M059J (cell line): ENCODE data around the gene PPIP5K2. TPM values are rescaled to one million over a fixed set of nuclear protein-coding genes. Genes with fewer than 3 reads are reported as not detected.
A peak's percentile ranks its signal among the peaks of the same experiment; 100 is the strongest.

Source experiments
- DNase-seq: peaks from one replicate; pipeline ENCODE4 v3.0.0-alpha.2; 2012; ENCODE audit warnings: low read depth
- total RNA-seq: library from RNA; depleted of rRNA; stranded (reverse); fragments of >200 nt; shearing (Covaris generic); gene quantifications from 2 replicates; pipeline ENCODE4 v1.2.3, GENCODE V29; 2014; rRNA removed

Gene PPIP5K2
- total RNA-seq, 1 experiment from 2014 or later = 22.4 TPM

GRCh38 chr5:103245761-103246160, 125.7 kb downstream of the PPIP5K2 start:
- no peak for DNase-seq

GRCh38 chr5:103247118-103247517, 127.0 kb downstream of the PPIP5K2 start:
- DNase-seq = no peak

- DNase-seq = no peak
Observed at GRCh38 chr5:103249068-103249467, 129.0 kb downstream of the PPIP5K2 start.

- DNase-seq = no peak
Observed at GRCh38 chr5:103254921-103255320, 134.8 kb downstream of the PPIP5K2 start.

GRCh38 chr5:103255691-103256090, 135.6 kb downstream of the PPIP5K2 start:
- DNase-seq = no peak

- no peak for DNase-seq
Observed at GRCh38 chr5:103256178-103256577, 136.1 kb downstream of the PPIP5K2 start.

- DNase-seq = peak; percentile 98
Observed at GRCh38 chr5:103258368-103258956, 138.4 kb downstream of the PPIP5K2 start, which contains the start of gene MACIR. MACIR (plus strand) TSS chr5:103258763; CDS start chr5:103275920, 17,157 bp downstream.

- DNase-seq = peak; percentile 64
Observed at GRCh38 chr5:103258957-103259704, 139.0 kb downstream of the PPIP5K2 start.

GRCh38 chr5:103259705-103260355, 139.7 kb downstream of the PPIP5K2 start:
- DNase-seq = peak; percentile 55

- no peak for DNase-seq
Observed at GRCh38 chr5:103260951-103261350, 140.8 kb downstream of the PPIP5K2 start.

Other genes with a start within 250 kb of the PPIP5K2 start
- 4.1 and 7.6 TPM in 2 replicates for gene GIN1, start 163 bp upstream of the PPIP5K2 start, total RNA-seq
- 32.8 and 44.8 TPM in 2 replicates for gene MACIR, start 138.5 kb downstream of the PPIP5K2 start, total RNA-seq